ENCODE data around the gene IFT27.

IFT27 gene

DNA sequence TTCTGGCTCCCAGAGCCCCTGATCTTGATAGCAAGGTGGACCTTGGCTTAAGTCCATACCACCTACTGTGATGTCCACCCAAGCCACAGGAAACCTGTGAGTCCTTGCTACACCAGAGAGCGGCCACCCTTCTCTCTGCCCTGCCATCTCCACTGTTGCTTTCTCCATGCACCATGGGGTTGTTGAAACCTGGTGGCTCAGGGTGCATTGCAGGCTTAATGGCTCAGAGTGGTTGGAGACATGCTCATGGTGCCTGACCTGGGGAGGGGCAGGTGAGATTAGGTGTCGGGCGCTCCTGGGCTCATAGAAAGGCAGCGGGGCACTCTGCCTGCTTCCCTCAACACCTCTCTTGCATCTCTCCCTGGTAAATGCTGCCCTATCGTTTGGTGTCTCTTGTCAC, 47.4 kb downstream of the IFT27 start:
- no peak overlapping the region for H3K4me3 ChIP-seq (ENCODE audit: low read depth, low read length)
- DNase-seq (ENCODE audit: low read depth), result no peak
- TF ChIP-seq, protein P1, sequence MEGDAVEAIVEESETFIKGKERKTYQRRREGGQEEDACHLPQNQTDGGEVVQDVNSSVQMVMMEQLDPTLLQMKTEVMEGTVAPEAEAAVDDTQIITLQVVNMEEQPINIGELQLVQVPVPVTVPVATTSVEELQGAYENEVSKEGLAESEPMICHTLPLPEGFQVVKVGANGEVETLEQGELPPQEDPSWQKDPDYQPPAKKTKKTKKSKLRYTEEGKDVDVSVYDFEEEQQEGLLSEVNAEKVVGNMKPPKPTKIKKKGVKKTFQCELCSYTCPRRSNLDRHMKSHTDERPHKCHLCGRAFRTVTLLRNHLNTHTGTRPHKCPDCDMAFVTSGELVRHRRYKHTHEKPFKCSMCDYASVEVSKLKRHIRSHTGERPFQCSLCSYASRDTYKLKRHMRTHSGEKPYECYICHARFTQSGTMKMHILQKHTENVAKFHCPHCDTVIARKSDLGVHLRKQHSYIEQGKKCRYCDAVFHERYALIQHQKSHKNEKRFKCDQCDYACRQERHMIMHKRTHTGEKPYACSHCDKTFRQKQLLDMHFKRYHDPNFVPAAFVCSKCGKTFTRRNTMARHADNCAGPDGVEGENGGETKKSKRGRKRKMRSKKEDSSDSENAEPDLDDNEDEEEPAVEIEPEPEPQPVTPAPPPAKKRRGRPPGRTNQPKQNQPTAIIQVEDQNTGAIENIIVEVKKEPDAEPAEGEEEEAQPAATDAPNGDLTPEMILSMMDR (IDR thresholded peaks at IDR 0.05; ENCODE audit: control insufficient read depth, extremely low read depth, insufficient read depth), result no peak

DNA sequence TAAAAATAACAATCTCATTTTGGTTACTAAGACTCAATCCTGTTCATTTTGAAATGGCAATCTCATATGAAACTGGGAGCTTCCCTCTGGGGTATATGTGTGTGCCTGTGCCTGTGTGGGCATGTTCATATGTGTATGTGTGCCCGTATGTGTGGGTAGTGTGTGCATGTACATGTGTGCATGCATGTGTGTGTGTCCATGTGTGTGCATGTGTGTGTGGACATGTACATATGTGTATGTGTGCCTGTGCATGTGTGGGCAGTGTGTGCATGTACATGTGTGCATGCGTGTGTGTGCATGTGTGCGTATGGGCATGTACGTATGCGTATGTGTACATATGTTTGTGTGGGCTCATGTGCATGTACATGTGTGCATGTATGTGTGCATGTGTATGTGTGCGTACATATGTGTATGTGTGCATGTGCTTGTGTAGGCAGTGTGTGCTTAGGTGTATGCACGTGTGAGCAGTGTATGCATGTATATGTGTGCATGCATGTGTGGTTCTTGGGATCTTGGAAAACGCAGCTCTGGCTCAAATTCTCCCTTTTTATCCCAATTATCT, 47.9 kb downstream of the IFT27 start:
- DNase-seq (ENCODE audit: low read depth), result no peak
- no peak overlapping the region for H3K4me3 ChIP-seq (ENCODE audit: low read depth, low read length)
- TF ChIP-seq, protein P1 (IDR thresholded peaks at IDR 0.05; ENCODE audit: control insufficient read depth, extremely low read depth, insufficient read depth), result no peak

- H3K4me3 ChIP-seq (ENCODE audit: low read depth, low read length), result no peak overlapping the region
- no peak for DNase-seq (ENCODE audit: low read depth)
- TF ChIP-seq, protein P1 (IDR thresholded peaks at IDR 0.05; ENCODE audit: control insufficient read depth, extremely low read depth, insufficient read depth), result no peak
Measured at GRCh38 chr22:36727110-36727509, 48.8 kb downstream of the IFT27 start.

GRCh38 chr22:36726007-36726380, 49.9 kb downstream of the IFT27 start:
- TF ChIP-seq, protein P1 (IDR thresholded peaks at IDR 0.05; ENCODE audit: control insufficient read depth, extremely low read depth, insufficient read depth), result no peak
- no peak for DNase-seq (ENCODE audit: low read depth)
- no peak overlapping the region for H3K4me3 ChIP-seq (ENCODE audit: low read depth, low read length)

DNA sequence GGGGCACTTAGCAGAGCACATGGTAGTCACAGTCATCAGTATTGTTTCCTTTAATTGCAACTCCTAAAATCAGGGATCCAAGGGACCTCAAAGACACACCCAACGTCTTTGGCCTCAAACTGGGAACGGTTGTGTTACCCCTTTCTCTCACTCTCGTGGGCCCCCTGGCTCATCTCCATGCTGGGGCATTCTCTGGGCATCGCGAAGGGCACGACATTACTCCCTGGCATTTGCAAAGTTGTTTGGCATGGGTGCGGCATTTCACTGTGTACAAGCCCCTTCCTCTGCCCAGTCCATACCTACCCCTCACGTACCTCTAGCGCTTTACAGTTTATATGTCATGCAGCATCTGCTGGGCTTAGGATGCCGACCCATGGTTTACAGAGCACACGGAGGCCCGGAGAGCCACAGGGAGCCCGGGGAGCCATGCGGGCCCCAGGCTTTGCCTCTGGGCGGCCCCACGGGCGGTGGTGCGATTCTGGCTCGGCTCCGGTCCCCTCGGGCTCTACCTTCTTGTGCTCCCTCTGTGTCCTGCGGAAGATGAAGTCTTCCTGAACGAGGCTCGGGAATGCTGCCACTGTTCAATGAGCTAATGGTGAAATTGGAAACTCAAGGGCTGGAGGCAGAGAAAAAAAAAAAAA, 50.4 kb downstream of the IFT27 start:
- no peak for DNase-seq (ENCODE audit: low read depth)
- no peak overlapping the region for H3K4me3 ChIP-seq (ENCODE audit: low read depth, low read length)
- TF ChIP-seq, protein P1 (IDR thresholded peaks at IDR 0.05; ENCODE audit: control insufficient read depth, extremely low read depth, insufficient read depth), result no peak

DNA sequence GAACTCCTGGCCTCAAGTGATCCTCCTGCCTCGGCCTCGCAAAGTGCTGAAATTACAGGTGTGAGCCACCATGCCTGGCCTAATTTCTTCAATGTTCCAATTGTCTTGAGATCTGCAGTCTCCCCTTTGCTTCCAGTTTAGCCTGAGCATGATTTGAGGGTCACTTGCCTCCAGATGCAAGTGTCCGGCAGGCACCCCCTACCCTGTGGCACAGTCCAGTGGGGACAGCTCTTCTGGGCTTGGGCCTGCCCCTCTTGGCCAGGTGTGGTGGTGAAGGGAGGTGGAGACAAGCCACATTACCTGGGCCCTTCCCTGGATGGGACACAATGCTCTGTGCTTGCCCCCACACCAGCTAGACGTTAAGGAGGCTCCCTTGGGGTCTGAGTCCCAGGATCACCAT, 51.1 kb downstream of the IFT27 start:
- H3K4me3 ChIP-seq (ENCODE audit: low read depth, low read length), result no peak overlapping the region
- TF ChIP-seq, protein P1 (IDR thresholded peaks at IDR 0.05; ENCODE audit: control insufficient read depth, extremely low read depth, insufficient read depth), result no peak
- no peak for DNase-seq (ENCODE audit: low read depth)

GRCh38 chr22:36722055-36722454, 53.9 kb downstream of the IFT27 start:
- no peak for DNase-seq (ENCODE audit: low read depth)
- H3K4me3 ChIP-seq (ENCODE audit: low read depth, low read length), result no peak overlapping the region
- TF ChIP-seq, protein P1 (IDR thresholded peaks at IDR 0.05; ENCODE audit: control insufficient read depth, extremely low read depth, insufficient read depth), result no peak

Measured in LNCaP clone FGC (cell line).